ENCODE measurements around the gene CBARP.
A peak's percentile ranks its signal among the peaks of the same experiment; 100 is the strongest.

Gene CBARP

DNA sequence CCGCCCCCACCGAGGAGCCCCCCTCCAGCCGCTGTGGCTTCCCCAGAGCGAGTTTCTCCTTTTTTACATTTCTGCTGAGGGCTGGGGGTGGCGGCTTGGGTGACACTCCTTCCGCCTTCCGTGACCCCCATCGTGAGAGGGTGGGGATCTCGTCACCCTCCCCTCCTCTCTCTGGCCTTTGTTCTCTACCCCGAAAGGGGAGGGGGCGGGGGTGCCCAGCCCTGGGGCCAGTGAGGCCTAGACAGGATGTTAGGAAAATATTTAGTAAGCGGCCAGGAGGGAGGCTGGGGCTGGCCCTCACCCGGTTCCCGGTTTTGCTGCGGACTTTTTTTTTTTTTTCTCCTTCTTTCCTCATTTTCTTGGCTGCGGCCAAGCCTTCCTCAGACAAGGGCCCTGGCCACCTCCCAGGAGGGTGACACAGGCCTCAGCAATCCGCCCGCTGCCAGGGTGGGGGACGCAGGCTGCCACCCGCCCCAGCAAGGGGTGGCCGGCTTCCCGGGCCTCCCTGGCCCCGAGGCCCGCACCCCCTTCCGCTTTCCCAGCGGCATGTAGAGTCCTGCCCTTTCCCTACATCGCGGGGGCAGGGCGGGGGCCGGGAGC lies 14.5 kb upstream of the CBARP start:
- TF ChIP-seq, protein P1, sequence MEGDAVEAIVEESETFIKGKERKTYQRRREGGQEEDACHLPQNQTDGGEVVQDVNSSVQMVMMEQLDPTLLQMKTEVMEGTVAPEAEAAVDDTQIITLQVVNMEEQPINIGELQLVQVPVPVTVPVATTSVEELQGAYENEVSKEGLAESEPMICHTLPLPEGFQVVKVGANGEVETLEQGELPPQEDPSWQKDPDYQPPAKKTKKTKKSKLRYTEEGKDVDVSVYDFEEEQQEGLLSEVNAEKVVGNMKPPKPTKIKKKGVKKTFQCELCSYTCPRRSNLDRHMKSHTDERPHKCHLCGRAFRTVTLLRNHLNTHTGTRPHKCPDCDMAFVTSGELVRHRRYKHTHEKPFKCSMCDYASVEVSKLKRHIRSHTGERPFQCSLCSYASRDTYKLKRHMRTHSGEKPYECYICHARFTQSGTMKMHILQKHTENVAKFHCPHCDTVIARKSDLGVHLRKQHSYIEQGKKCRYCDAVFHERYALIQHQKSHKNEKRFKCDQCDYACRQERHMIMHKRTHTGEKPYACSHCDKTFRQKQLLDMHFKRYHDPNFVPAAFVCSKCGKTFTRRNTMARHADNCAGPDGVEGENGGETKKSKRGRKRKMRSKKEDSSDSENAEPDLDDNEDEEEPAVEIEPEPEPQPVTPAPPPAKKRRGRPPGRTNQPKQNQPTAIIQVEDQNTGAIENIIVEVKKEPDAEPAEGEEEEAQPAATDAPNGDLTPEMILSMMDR (IDR thresholded peaks at IDR 0.05; ENCODE audit: low read depth, low read length, missing control alignments): no peak
- in situ Hi-C loops (cut with HindIII; ENCODE audit: low sequenced_read_pairs): no loop called here
- DNase-seq (ENCODE audit: low read depth): no peak
- peak overlapping the region; percentile 77 for H3K4me3 ChIP-seq (ENCODE audit: low read depth, low read length)

DNA sequence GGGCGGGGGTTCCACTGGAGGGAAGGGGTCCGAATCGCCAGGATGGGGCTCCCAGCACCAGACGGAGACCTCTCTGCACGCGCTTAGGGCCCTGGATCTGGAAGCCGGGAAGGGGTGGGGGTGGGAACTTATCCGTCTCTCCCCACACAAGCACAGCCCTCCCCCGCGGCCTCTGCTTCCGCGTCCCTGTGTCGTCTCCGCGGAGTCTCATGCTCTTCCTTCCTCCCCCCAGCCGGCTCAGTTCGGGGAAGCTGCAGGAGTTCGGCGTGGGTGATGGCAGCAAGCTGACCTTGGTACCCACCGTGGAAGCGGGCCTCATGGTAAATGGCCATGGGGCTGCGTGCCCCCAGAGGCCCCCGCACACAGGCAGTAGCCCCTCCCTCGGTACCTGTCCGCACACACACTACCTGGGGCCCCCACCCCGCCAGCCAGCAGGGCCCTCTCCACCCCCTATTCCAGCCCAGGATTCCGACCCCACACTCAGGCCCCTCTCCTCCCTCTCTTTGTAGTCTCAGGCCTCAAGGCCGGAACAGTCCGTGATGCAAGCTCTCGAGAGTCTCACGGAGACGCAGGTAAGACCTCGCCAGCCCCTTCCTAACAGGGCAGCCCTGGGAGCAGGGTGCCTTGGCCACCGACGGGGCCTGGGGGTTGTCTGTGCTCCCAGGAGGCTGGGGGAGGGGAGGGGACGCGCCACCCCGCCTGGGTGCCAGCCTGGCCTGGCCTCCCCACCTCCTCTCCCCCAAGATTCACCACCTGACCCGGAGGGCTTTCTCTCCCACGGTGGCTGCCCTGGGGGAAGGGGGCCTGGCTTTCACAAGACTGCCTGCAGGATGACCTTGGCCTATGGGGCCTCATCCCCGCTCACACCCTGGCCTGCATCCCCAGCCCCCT lies 13.8 kb upstream of the CBARP start:
- peak overlapping the region; percentile 77 for H3K4me3 ChIP-seq (ENCODE audit: low read depth, low read length)
- TF ChIP-seq, protein P1 (IDR thresholded peaks at IDR 0.05; ENCODE audit: low read depth, low read length, missing control alignments): no peak
- DNase-seq (ENCODE audit: low read depth): no peak
- in situ Hi-C loops (cut with HindIII; ENCODE audit: low sequenced_read_pairs): no loop called here

DNA sequence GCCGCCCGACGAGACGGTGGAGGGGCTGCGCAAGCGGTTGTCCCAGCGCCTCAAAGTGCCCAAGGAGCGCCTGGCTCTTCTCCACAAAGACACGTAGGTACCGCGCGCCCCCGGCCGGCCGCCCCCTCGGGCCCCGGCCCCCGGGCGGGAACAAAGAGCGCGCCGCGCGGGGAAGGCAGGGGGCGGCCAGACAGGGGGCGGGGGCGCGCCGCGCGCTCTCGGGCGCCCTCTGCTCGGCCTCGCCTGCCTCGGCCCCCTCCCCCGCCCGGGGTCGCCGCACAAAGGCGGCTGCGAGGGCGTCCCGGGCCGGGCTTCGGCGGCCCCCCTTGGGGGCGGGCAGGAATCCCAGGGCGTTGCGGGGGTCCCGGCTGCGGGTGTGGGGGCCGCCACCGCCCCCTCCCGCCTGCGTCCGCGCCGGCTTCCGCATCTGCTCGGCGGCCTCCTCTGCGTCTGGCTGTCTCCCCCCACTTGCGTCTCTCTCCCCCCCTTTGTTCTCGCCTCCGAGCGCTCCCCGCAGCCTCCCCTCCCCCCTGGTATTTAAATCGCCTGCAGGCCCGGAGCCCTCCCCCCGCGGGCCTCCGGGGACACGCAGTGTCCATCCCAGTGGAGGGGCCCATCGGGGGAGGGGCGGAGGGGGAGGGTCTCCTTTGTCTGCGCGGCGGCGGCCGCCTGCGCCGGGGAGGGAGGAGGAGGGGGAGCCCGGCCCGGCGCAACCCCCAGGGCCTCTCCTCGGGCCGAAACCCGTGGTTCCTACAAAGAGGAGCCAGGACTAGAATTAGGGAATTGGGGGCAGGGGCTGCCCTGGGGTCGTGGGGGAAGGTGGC lies 12.8 kb upstream of the CBARP start:
- in situ Hi-C loops (cut with HindIII; ENCODE audit: low sequenced_read_pairs): no loop called here
- TF ChIP-seq, protein P1 (IDR thresholded peaks at IDR 0.05; ENCODE audit: low read depth, low read length, missing control alignments): no peak
- DNase-seq (ENCODE audit: low read depth): no peak
- H3K4me3 ChIP-seq (ENCODE audit: low read depth, low read length): peak overlapping the region; percentile 77

DNA sequence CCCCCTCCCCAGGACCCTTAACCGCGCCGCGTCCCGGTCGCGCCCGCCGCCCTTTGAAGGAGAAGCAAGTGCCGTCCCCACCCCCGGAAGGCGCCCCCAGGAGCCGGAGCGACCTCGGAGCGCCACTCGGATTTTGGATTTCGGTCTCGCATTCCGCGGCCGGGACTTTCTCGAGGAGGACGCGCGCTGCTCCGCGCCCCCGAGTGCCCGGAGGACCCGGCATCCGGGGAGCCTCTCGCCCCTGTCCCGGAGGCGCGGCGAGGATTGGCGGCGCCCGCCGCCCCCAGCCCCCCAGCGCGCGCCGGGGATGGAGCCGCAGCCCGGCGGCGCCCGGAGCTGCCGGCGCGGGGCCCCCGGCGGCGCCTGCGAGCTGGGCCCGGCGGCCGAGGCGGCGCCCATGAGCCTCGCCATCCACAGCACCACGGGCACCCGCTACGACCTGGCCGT lies 12.2 kb upstream of the CBARP start:
- in situ Hi-C loops (cut with HindIII; ENCODE audit: low sequenced_read_pairs): no loop called here

DNA sequence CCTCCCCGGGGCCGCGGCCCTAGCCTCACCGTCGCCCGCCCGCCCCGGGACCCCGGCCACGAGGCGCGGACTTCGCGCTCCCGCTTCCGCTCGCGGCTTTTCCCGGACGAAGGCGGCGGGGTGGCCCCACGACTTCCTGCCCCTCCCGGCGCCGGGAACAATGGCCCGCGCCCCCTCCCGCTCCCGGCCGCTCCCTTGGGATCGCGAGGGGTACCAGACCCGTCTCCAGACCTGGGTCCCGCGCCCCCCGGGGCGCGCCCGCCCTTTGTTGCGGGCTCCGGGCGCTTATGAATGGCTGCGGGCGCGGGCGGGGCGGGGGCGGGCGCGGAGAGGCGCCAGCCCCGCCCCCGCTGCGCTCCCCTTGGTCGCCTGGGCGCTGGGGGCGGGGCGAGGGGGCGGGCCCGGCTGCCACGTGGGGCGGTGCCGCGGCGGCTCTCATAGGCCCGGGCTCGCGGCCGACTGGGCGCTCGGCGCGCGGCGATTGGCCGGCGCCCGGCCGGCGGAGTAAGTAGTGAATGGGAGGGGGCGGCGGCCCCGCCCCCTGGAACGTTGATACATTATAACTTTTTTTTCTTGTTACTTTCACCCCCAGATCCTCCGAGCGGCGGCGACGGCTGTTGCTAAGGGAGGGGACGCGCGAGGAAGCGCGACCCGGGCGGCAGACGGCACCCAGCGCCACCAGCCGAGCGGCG lies 11.6 kb upstream of the CBARP start:
- DNase-seq (ENCODE audit: low read depth): peak; percentile 88
- in situ Hi-C loops (cut with HindIII; ENCODE audit: low sequenced_read_pairs): no loop called here
- peak overlapping the region; percentile 77 for H3K4me3 ChIP-seq (ENCODE audit: low read depth, low read length)
- TF ChIP-seq, protein P1 (IDR thresholded peaks at IDR 0.05; ENCODE audit: low read depth, low read length, missing control alignments): no peak

More for the DNA sequence above, 12.2 kb upstream of the CBARP start:
- TF ChIP-seq, protein P1 (IDR thresholded peaks at IDR 0.05; ENCODE audit: low read depth, low read length, missing control alignments): no peak
- DNase-seq (ENCODE audit: low read depth): no peak
- H3K4me3 ChIP-seq (ENCODE audit: low read depth, low read length): peak overlapping the region; percentile 77

Data from astrocyte of the cerebellum (primary cell).